Activated naive CD4-positive, alpha-beta T cell treated with anti-CD3 and anti-CD28 coated beads, Interleukin-2, amount 50 U/mL, for 16 hours (primary cell): ENCODE measurements around the gene STK32B.

Source experiments
- DNase-seq: peaks from one replicate; pipeline ENCODE4 v3.0.0-alpha.2; 2020

STK32B gene

GRCh38 chr4:5456296-5456845 is 405.1 kb downstream of the STK32B start:
- DNase-seq: no peak

DNA sequence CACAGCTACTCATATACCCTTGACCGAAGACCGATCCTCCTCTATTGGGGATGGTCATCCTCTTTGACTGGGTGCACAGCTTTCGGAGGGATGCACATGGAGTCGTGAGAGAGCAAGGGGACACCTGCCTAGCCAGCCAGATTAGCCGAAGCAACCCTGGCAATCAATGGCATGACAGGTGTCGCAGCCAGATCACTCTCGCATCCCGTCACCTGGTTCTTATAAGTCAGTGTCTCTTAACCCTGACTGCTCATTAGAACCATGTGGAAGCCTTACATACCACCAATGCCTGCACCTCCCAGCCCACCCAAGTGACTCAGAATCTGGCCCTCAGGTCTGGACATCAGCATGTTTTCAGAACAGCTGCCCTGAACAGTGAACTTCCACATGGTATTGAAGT is 407.4 kb downstream of the STK32B start:
- no peak for DNase-seq

- DNase-seq: no peak
These were observed 408.0 kb downstream of the STK32B start for GRCh38 chr4:5459236-5459635.

DNA sequence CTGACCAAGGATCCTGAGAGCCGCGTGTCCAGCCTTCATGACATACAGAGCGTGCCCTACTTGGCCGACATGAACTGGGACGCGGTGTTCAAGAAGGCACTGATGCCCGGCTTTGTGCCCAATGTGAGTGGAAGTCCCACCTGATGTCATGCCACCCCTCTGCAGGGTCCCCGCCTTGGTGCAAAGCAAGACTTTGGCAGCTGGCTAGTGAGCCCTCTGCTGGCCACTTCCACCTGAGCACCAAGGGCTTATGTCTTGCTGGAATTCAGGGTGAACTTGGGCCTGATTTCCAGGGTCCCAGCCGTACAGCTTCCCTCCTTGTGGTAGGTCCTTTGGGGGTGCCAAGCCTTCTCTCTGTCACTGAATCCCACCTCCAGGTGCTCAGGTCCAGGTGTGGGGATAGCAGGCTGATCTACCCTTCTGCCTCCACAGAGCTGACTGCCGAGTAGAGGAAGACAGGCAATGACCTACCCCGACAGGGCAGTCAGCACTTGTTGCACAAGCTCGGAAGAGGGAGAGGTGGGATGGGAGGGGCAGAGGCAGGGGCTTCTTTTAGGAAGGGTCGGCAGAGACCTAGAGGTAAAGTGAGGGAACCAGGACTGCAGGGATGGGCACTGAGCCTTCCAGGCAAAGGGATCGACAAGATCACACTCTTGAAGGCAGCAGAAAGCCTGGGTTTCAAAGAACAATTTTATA is 409.0 kb downstream of the STK32B start:
- DNase-seq: no peak

- DNase-seq: no peak
These were observed 410.2 kb downstream of the STK32B start for GRCh38 chr4:5461477-5461876.

DNA sequence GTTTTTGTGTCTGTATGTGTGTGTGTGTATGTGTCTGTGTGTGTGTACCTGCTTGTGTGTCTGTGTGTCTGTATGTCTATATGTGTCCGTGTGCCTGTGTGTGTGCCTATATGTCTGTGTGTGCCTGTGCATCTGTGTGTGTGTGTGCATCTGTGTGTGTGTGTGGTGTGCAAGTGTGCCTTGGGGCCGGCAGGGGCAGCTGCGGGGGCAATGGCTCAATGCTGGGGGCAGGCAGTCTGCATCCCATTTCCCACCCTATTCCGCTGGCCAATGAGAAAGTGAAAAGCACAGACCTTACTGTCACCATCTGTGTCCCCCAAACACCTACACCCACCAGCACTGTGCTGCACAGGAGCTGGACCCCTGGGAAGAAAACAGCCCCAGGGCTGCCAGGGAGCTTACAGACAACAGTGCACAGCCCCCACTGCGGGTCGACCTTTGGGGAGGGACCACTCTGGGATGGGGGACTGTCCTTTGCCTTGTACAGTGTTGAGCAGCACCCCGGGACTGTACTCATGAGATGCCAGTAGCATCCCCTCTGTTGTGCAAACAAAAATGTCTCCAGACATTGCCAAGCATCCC is 411.1 kb downstream of the STK32B start:
- no peak for DNase-seq

GRCh38 chr4:5462896-5463295 is 411.6 kb downstream of the STK32B start:
- no peak for DNase-seq

GRCh38 chr4:5463361-5463760 is 412.1 kb downstream of the STK32B start:
- DNase-seq: no peak

DNA sequence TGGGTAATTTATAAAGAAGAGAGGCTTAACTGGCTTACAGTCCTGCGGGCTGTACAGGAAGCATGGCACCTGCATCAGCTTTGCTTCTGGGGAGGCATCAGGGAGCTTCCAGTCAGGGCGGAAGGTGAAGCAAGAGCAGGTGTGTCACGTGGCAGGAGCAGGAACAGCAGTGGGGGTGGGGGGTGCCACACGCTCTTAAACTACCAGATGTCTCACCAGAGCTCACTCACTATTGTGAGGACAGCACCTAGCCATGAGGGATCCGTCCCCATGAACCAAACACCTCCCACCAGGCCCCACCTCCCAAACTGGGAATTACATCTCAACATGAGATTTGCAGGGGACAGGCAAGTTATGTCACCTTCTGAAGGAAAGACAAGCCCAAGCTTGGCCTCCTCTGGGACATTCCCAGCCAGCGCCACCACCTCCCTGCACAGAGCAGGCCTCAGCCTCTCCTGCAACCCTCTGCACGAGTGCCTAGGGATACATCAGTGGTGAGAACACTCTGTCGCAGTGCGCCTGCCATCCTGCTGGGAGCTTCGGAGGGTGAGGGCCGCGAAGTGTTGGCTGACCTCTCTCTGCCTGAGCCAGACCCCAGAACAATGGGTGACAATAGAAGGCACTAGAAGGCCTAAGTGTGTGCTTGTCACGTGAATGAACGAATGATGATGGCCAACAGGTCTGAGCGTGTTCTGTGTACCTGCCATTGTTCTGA is 412.8 kb downstream of the STK32B start:
- DNase-seq: no peak

GRCh38 chr4:5465529-5465928 is 414.2 kb downstream of the STK32B start:
- DNase-seq: no peak

DNA sequence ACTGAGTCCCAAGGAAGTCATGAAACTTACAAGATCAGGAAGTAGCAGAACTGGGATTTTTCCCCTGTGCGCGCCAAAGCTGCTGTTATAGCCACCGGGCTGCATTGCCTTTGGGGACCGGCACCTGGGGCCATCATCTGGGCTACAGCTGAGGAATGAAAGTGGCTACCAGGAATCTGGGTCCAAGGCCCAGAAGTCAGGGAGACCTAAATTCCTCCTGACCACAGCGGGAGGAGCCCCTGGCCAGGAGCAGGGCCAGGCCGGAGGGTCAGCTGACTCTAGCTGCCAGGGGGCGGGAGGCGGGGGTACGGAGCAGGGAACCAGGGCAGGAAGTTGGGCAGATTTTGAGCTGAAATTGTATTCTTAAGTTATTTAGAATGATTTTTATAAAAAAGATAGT is 414.7 kb downstream of the STK32B start:
- no peak for DNase-seq

DNA sequence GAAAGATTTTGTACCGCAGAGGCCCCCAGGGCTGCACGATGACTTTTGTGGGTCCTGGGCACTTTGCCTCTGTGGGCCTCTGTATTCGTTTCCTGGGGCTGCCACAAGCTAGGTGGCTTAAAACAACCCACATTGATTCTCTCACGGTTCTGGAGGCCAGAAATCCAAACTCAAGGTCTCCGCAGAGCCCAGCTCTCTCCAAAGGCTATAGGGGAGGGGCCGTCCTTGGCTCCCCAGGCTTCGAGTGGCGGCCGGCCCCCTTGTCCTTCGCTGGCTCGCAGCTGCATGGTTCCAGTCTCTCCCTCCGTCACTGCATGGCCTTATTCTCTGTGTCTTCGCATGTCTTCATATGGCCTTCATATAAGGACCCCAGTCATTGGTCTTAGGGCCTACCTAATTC is 415.8 kb downstream of the STK32B start:
- DNase-seq: no peak

GRCh38 chr4:5469151-5469775 is 418.0 kb downstream of the STK32B start:
- DNase-seq: no peak

DNA sequence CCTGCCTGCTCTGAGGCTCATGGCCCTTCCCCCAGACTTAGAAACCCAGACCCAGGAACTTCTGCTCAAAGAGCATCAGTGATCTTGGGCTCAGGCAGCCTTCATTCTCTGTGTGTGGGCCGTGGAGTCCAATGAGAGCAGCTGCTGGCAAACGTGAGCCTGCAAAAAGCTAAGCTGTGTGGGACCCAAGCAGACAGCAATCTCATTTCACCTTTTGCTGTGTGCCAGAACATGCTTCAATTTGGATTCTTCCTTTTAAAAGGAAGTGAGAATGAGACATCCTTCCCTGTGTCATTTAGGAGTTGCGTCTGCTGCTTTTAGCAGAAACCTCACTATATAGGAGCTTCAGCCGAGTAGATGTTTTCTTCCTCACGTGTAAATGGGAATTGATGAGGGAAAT is 418.6 kb downstream of the STK32B start:
- no peak for DNase-seq

DNA sequence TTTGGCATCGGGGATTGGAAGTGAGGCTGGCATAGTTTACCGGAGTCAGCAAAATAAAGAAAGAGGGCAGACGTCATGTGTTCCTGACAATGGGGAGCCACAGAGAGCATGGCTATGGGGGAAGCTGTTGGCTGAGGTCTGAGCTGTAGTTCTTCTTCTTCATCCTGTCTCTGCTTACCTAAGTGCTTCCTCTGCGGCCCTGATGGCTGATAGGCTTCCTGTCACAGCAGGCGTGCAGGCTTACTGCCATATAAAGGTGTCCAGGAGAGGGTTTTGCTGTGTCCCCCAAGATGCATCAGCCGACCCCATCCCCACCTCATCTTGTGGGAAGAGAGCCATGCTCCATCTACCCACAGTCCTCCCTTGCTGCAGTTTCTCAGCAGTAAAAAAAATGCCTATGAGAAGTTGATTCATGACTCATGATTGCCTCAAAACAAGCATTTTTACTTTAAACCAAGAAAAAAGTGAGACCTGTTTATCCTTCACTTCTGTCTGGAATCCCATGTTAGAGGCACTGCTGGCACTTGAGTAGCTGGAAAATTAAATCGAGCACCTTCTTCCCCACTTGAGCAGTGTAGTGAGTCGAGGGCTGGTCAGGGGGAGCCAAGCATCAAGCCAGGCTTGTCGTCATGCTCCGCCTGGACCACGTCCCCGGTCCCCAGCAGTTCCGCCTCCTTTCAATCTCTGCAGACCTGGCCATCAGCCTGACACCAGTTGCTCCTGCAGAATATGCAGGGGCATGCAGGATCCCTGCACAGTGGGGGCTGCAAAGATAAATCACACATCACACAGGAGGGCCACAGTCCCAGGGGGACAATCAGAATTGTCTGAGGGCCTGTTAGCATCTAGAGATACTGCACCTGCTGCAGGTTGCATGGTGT is 419.3 kb downstream of the STK32B start:
- no peak for DNase-seq

- no peak for DNase-seq
These were observed 419.9 kb downstream of the STK32B start for GRCh38 chr4:5471206-5471605.

- no peak for DNase-seq
These were observed 420.4 kb downstream of the STK32B start for GRCh38 chr4:5471691-5472090.

- no peak for DNase-seq
These were observed 420.9 kb downstream of the STK32B start for GRCh38 chr4:5472160-5472591.

- DNase-seq: no peak
These were observed 421.8 kb downstream of the STK32B start for GRCh38 chr4:5473125-5473524.

- no peak for DNase-seq
These were observed 423.5 kb downstream of the STK32B start for GRCh38 chr4:5474756-5475155.

GRCh38 chr4:5477613-5478012 is 426.3 kb downstream of the STK32B start:
- DNase-seq: no peak

DNA sequence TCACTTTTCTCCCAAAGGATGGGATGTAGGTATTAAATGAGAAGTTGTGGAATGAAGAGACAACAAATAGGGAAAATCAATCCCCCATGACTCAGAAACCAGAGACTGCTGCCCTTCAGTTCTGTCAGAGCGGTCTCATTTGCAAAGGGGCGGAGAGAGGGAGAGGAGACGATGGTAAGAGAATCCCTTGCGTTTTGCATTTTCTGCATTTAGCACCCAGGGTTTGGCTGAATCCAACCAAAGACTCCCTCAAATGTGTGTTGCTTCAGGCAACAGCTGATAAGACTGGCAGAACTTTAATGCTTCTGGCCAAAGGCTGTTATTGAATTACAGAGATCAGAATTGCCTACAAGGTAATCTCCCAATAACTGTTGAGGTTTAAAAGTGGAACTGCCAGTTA is 426.9 kb downstream of the STK32B start:
- no peak for DNase-seq

GRCh38 chr4:5478697-5479096 is 427.4 kb downstream of the STK32B start:
- no peak for DNase-seq
